Vagina (tissue), 2 donors: Measurements from ENCODE around the gene VAMP7. TPM values are rescaled to one million over a fixed set of nuclear protein-coding genes. Genes with fewer than 3 reads are reported as not detected.

ENCODE experiments used
- DNase-seq, 2 donors: peaks; one replicate each; pipeline ENCODE4 v3.0.0-alpha.2; 2017; ENCODE audit errors: extremely low spot score in 2 of 2
- H3K27ac ChIP-seq: fragments of 200-600 bp; sonication (generic); one replicate; pipeline ENCODE4 v1.5.1; 2019
- H3K27me3 ChIP-seq: fragments of 200-600 bp; sonication (generic); one replicate; pipeline ENCODE4 v1.5.1; 2019
- H3K36me3 ChIP-seq, 2 donors: fragments of 200-600 bp; sonication (generic); one replicate each; pipeline ENCODE4 v1.5.1; 2017 to 2019
- H3K4me1 ChIP-seq: fragments of 200-600 bp; sonication (generic); one replicate; pipeline ENCODE4 v1.5.1; 2019
- H3K4me3 ChIP-seq, 2 donors: fragments of 200-600 bp; sonication (generic); 1 replicate in 1 of 2; 2 replicates in 1 of 2; pipeline ENCODE4 v1.5.1; 2016 to 2019
- H3K9me3 ChIP-seq: fragments of 200-600 bp; sonication (generic); one replicate; pipeline ENCODE4 v1.5.1; 2019
- POLR2A ChIP-seq, 2 donors: fragments of 450-650 bp; IDR thresholded peaks; one replicate each; pipeline ENCODE4 v1.6.1; 2017; ENCODE audit warnings: antibody characterized with exemption in 2 of 2, mild to moderate bottlenecking in 2 of 2, moderate library complexity in 2 of 2
- POLR2AphosphoS5 ChIP-seq, 2 donors: sonication (generic); formaldehyde crosslinking; IDR thresholded peaks; one replicate each; pipeline ENCODE4 v1.9.0; 2017; ENCODE audit warnings: antibody characterized with exemption in 2 of 2, mild to moderate bottlenecking in 2 of 2, low read depth in 1 of 2; ENCODE audit not compliant: insufficient read depth in 1 of 2
- intact Hi-C: fragments of 100-400 bp; cut with DNase I; formaldehyde crosslinking; loops from one replicate; pipeline ENCODE4 v1.15.1; 2023
- total RNA-seq: library from RNA; depleted of rRNA; stranded (reverse); fragments of >200 nt; gene quantifications from one replicate; pipeline ENCODE4 v1.2.3, GENCODE V29; 2016
- TF ChIP-seq, protein P1 (sequence below), 3 experiments: fragments of 450-650 bp in 2 of 3; fragments of 200-600 bp in 1 of 3; sonication (generic) in 1 of 3; IDR thresholded peaks; one replicate each; pipeline ENCODE4 v1.5.1; 2017 to 2019; ENCODE audit warnings: antibody characterized with exemption in 3 of 3, mild to moderate bottlenecking in 2 of 3, moderate library complexity in 2 of 3

VAMP7 gene
- total RNA-seq, 1 donor from 2014 or later: 22.3 TPM

DNA sequence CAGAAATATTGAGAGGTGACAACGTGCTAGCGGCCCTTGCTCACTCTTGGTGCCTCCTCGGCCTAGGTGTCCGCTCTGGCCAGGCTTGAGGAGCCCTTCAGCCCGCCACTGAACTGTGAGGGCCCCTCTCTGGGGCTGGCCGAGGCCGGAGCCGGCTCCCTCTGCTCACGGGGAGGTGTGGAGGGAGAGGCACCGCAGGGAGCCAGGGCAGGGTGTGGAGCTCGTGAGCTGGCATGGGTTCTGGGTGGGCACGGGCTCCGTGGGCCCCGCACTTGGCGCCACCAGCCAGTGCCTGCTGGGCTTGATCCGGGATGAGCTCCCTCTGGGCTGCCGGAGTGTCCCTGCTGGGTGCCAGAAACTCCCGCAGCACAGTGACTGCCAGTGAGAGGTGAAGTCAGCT, 16.0 kb upstream of the VAMP7 start:
- intact Hi-C loops: no loop called here
- DNase-seq: no peak
- Histone ChIP-seq H3K27me3 (no peaks in the 10 kb centered on the region), H3K4me3 (no peak overlapping the region), H3K27ac (no peak overlapping the region), H3K4me1 (no peaks in the 10 kb centered on the region), H3K9me3 (no peaks in the 10 kb centered on the region), H3K36me3 (no peaks in the 10 kb centered on the region)
- no peak for TF ChIP-seq POLR2A (IDR thresholded peaks at IDR 0.05)
- TF ChIP-seq POLR2AphosphoS5 (IDR thresholded peaks at IDR 0.05; ENCODE audit: insufficient read depth in 1 of 2, low read depth in 1 of 2): no peak
- TF ChIP-seq, protein P1, sequence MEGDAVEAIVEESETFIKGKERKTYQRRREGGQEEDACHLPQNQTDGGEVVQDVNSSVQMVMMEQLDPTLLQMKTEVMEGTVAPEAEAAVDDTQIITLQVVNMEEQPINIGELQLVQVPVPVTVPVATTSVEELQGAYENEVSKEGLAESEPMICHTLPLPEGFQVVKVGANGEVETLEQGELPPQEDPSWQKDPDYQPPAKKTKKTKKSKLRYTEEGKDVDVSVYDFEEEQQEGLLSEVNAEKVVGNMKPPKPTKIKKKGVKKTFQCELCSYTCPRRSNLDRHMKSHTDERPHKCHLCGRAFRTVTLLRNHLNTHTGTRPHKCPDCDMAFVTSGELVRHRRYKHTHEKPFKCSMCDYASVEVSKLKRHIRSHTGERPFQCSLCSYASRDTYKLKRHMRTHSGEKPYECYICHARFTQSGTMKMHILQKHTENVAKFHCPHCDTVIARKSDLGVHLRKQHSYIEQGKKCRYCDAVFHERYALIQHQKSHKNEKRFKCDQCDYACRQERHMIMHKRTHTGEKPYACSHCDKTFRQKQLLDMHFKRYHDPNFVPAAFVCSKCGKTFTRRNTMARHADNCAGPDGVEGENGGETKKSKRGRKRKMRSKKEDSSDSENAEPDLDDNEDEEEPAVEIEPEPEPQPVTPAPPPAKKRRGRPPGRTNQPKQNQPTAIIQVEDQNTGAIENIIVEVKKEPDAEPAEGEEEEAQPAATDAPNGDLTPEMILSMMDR (IDR thresholded peaks at IDR 0.05): no peak

DNA sequence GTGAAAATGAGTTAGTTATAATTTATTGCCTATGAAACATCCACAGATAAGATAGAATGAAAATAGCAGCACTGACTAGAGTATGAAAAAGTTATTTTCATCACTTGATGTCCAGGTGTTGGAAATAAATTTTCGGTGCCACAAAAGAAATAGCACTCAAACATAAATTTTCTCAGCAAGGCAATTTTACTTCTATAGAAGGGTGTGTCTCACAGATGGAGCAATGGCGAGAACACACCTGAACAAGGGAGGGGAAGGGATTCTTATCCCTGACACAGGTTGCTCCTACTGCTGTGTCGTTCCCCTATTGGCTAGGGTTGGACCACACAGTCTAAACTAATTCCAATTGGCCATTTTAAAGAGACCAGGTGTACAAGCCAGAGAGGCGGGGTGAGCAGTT, 13.3 kb upstream of the VAMP7 start:
- Histone ChIP-seq H3K27ac (no peak overlapping the region), H3K36me3 (no peaks in the 10 kb centered on the region), H3K9me3 (no peaks in the 10 kb centered on the region), H3K27me3 (no peaks in the 10 kb centered on the region), H3K4me3 (no peak overlapping the region), H3K4me1 (no peaks in the 10 kb centered on the region)
- DNase-seq: no peak
- intact Hi-C loops: no loop called here
- TF ChIP-seq POLR2AphosphoS5 (IDR thresholded peaks at IDR 0.05; ENCODE audit: insufficient read depth in 1 of 2, low read depth in 1 of 2) (no peak), POLR2A (IDR thresholded peaks at IDR 0.05) (no peak)
- TF ChIP-seq, protein P1 (IDR thresholded peaks at IDR 0.05): no peak

DNA sequence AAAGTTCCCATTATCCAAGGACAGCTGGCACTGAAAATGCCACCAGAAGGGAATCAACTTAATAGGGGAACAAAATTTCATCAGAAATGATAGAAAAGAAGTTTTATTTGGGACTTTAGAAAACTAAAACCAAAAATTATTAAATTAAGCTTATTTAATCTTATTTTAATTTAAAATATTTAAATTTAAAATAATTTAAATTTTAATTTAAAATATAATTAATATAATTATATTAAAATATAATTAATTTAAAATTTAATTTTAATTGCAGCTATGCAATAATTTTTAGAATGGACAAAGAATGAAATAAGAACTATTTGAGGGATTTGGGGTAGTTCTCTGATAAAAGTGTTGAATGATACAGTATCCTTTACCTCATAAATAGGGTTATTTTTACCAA, 10.2 kb upstream of the VAMP7 start:
- no peak overlapping the region for H3K27ac ChIP-seq
- H3K4me1 ChIP-seq: no peaks in the 10 kb centered on the region
- no peak overlapping the region for H3K4me3 ChIP-seq
- no peaks in the 10 kb centered on the region for H3K9me3 ChIP-seq
- H3K27me3 ChIP-seq: no peaks in the 10 kb centered on the region
- H3K36me3 ChIP-seq: no peaks in the 10 kb centered on the region
- TF ChIP-seq POLR2A (IDR thresholded peaks at IDR 0.05): no peak
- TF ChIP-seq, protein P1 (IDR thresholded peaks at IDR 0.05): no peak
- TF ChIP-seq POLR2AphosphoS5 (IDR thresholded peaks at IDR 0.05; ENCODE audit: insufficient read depth in 1 of 2, low read depth in 1 of 2): no peak
- DNase-seq: no peak
- intact Hi-C loops: no loop called here

DNA sequence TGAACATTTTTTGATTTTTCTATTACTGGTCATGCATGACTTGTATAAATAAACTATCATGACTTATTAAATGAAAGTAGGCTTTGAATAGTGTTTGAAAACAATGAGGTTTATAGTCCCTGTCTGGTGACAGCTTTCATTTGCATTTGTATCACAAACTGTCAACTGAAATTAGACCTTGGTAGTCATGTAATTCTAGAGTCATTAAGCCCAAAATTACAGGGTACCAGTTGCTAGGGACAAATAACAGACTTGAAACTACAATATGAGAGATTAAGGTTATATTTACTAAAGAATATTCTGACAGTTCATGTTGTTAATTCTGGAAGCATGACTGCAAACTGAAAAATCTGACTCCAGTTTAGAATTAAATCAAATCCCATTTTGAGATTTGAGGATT, 9.2 kb upstream of the VAMP7 start:
- DNase-seq: no peak
- H3K9me3 ChIP-seq: no peaks in the 10 kb centered on the region
- TF ChIP-seq, protein P1 (IDR thresholded peaks at IDR 0.05): no peak
- TF ChIP-seq POLR2A (IDR thresholded peaks at IDR 0.05) (no peak), POLR2AphosphoS5 (IDR thresholded peaks at IDR 0.05; ENCODE audit: insufficient read depth in 1 of 2, low read depth in 1 of 2) (no peak)
- no peak overlapping the region for H3K4me3 ChIP-seq
- H3K27ac ChIP-seq: no peak overlapping the region
- intact Hi-C loops: no loop called here
- H3K36me3 ChIP-seq: no peaks in the 10 kb centered on the region
- no peaks in the 10 kb centered on the region for H3K4me1 ChIP-seq
- H3K27me3 ChIP-seq: no peaks in the 10 kb centered on the region

DNA sequence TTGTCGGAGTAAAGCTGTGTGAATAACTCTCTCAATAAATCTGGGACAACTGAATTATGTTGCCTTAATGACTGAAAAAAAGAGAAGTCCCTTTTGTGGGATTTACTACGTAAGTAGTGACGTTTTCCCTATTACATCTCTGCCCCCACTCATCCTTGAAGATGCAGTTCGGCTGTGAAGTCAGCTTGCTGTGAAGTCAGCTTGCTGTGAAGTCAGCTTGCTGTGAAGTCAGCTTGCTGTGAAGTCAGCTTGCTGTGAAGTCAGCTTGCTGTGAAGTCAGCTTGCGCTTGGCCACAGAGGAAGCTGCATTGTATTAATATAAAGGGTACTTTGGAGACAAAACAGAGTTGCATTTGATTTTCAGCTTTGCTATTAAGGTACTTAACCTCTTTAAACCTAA, 8.0 kb upstream of the VAMP7 start:
- H3K4me3 ChIP-seq: no peak overlapping the region

More for the DNA sequence above, 8.0 kb upstream of the VAMP7 start:
- no peak for DNase-seq
- TF ChIP-seq POLR2A (IDR thresholded peaks at IDR 0.05): no peak
- no peak for TF ChIP-seq POLR2AphosphoS5 (IDR thresholded peaks at IDR 0.05; ENCODE audit: insufficient read depth in 1 of 2, low read depth in 1 of 2)
- TF ChIP-seq, protein P1 (IDR thresholded peaks at IDR 0.05): no peak
- no peaks in the 10 kb centered on the region for H3K27me3 ChIP-seq
- no peak overlapping the region for H3K27ac ChIP-seq
- H3K4me1 ChIP-seq: no peaks in the 10 kb centered on the region
- H3K9me3 ChIP-seq: no peaks in the 10 kb centered on the region
- intact Hi-C loops: no loop called here
- H3K36me3 ChIP-seq: no peaks in the 10 kb centered on the region
